ENCODE data around the gene UMAD1. TPM values are rescaled to one million over a fixed set of nuclear protein-coding genes. Genes with fewer than 3 reads are reported as not detected.
A peak's percentile ranks its signal among the peaks of the same experiment; 100 is the strongest.
"Not testable (repeated sequence)": the region's sequence is repeated elsewhere in the genome, so short reads cannot be mapped to it uniquely, and the experiment has no call there.

The UMAD1 gene
- total and polyA plus RNA-seq, 4 donors: 7.7 to 19.2 (median 12.2) TPM

- Histone ChIP-seq H3K27me3 (ENCODE audit: control insufficient read depth in 3 of 3, insufficient read depth in 3 of 3, low read length in 2 of 3) (no peaks in the 10 kb centered on the region), H3K27ac (ENCODE audit: low read depth in 1 of 2, low read length in 1 of 2) (no peak overlapping the region), H3K9me3 (ENCODE audit: control insufficient read depth in 4 of 4, insufficient read depth in 3 of 4, low read length in 3 of 4) (no peaks in the 10 kb centered on the region), H3K36me3 (ENCODE audit: control insufficient read depth in 4 of 4, insufficient read depth in 4 of 4, low read length in 4 of 4) (no peaks in the 10 kb centered on the region), H3K4me3 (no peak overlapping the region), H3K9ac (ENCODE audit: insufficient read depth in 1 of 2, low read length in 2 of 2) (no peak overlapping the region), H3K4me1 (ENCODE audit: control insufficient read depth in 5 of 5, insufficient read depth in 5 of 5, low read length in 5 of 5) (peaks cover 0 to 7% (median 1%) of the 10 kb centered on the region in 5 donors)
- DNase-seq (no peak), ATAC-seq (ENCODE audit: insufficient read depth, low FRiP score) (no peak)
- no peak for TF ChIP-seq CTCF (IDR thresholded peaks at IDR 0.05; ENCODE audit: control extremely low read depth, extremely low read depth)
- WGBS, 2 donors: 44 to 60% methylated on average over 4 of the region's 4 CpGs
These were observed 14.6 kb downstream of the UMAD1 start for GRCh38 chr7:7654964-7655715.

- H3K9me3 ChIP-seq (ENCODE audit: control insufficient read depth in 4 of 4, insufficient read depth in 3 of 4, low read length in 3 of 4); H3K9ac ChIP-seq (ENCODE audit: insufficient read depth in 1 of 2, low read length in 2 of 2); ATAC-seq (ENCODE audit: insufficient read depth, low FRiP score); H3K27me3 ChIP-seq (ENCODE audit: control insufficient read depth in 3 of 3, insufficient read depth in 3 of 3, low read length in 2 of 3); H3K27ac ChIP-seq (ENCODE audit: low read depth in 1 of 2, low read length in 1 of 2); H3K4me3 ChIP-seq; H3K4me1 ChIP-seq (ENCODE audit: control insufficient read depth in 5 of 5, insufficient read depth in 5 of 5, low read length in 5 of 5); DNase-seq; H3K36me3 ChIP-seq (ENCODE audit: control insufficient read depth in 4 of 4, insufficient read depth in 4 of 4, low read length in 4 of 4): not testable (repeated sequence)
- WGBS, 2 donors: 98 to 99% methylated on average over 3 of the region's 3 CpGs
These were observed 15.9 kb downstream of the UMAD1 start for GRCh38 chr7:7656459-7656858.

GRCh38 chr7:7662527-7662926 lies 22.0 kb downstream of the UMAD1 start:
- Histone ChIP-seq H3K4me1 (ENCODE audit: control insufficient read depth in 5 of 5, insufficient read depth in 5 of 5, low read length in 5 of 5) (peaks cover 0 to 6% (median 0%) of the 10 kb centered on the region in 5 donors), H3K9me3 (ENCODE audit: control insufficient read depth in 4 of 4, insufficient read depth in 3 of 4, low read length in 3 of 4) (no peaks in the 10 kb centered on the region), H3K27me3 (ENCODE audit: control insufficient read depth in 3 of 3, insufficient read depth in 3 of 3, low read length in 2 of 3) (no peaks in the 10 kb centered on the region), H3K4me3 (no peak overlapping the region), H3K9ac (ENCODE audit: insufficient read depth in 1 of 2, low read length in 2 of 2) (no peak overlapping the region), H3K36me3 (ENCODE audit: control insufficient read depth in 4 of 4, insufficient read depth in 4 of 4, low read length in 4 of 4) (no peaks in the 10 kb centered on the region), H3K27ac (ENCODE audit: low read depth in 1 of 2, low read length in 1 of 2) (no peak overlapping the region)
- ATAC-seq (ENCODE audit: insufficient read depth, low FRiP score): no peak
- no peak for TF ChIP-seq CTCF (IDR thresholded peaks at IDR 0.05; ENCODE audit: control extremely low read depth, extremely low read depth)
- WGBS, 2 donors: 94 to 97% methylated on average over 6 of the region's 6 CpGs
- DNase-seq: peak in 1 of 3 donors; percentile 18

- ATAC-seq (ENCODE audit: insufficient read depth, low FRiP score): no peak
- Histone ChIP-seq H3K9me3 (ENCODE audit: control insufficient read depth in 4 of 4, insufficient read depth in 3 of 4, low read length in 3 of 4) (no peaks in the 10 kb centered on the region), H3K4me1 (ENCODE audit: control insufficient read depth in 5 of 5, insufficient read depth in 5 of 5, low read length in 5 of 5) (peaks cover 0 to 9% (median 0%) of the 10 kb centered on the region in 5 donors), H3K36me3 (ENCODE audit: control insufficient read depth in 4 of 4, insufficient read depth in 4 of 4, low read length in 4 of 4) (no peaks in the 10 kb centered on the region), H3K9ac (ENCODE audit: insufficient read depth in 1 of 2, low read length in 2 of 2) (no peak overlapping the region), H3K27ac (ENCODE audit: low read depth in 1 of 2, low read length in 1 of 2) (no peak overlapping the region), H3K4me3 (no peak overlapping the region), H3K27me3 (ENCODE audit: control insufficient read depth in 3 of 3, insufficient read depth in 3 of 3, low read length in 2 of 3) (no peaks in the 10 kb centered on the region)
- DNase-seq: no peak
- 47 to 62% methylated on average over 3 of the region's 3 CpGs for WGBS, 2 donors
- no peak for TF ChIP-seq CTCF (IDR thresholded peaks at IDR 0.05; ENCODE audit: control extremely low read depth, extremely low read depth)
These were observed 23.7 kb downstream of the UMAD1 start for GRCh38 chr7:7664291-7664690.
